ENCODE data around the gene C3orf22. TPM values are rescaled to one million over a fixed set of nuclear protein-coding genes. Genes with fewer than 3 reads are reported as not detected.

C3orf22 gene
- total RNA-seq, 1 donor = not detected

- Histone ChIP-seq H4K20me1 (ENCODE audit: insufficient read depth, low read length) (no peaks in the 10 kb centered on the region), H3K4me3 (ENCODE audit: insufficient read depth, low read length) (no peak overlapping the region), H3K9me3 (ENCODE audit: low read depth, low read length) (no peaks in the 10 kb centered on the region), H3K79me2 (ENCODE audit: insufficient read depth, low read length) (no peaks in the 10 kb centered on the region), H3K4me1 (ENCODE audit: insufficient read depth, low read length) (no peaks in the 10 kb centered on the region), H3K27ac (ENCODE audit: low read depth, low read length) (no peak overlapping the region), H3K27me3 (ENCODE audit: insufficient read depth, low read length) (peaks cover 24% of the 10 kb centered on the region), H3K4me2 (ENCODE audit: insufficient read depth, low read length) (no peak overlapping the region), H3K36me3 (ENCODE audit: insufficient read depth, low read length) (no peaks in the 10 kb centered on the region), H2AFZ (ENCODE audit: low read length) (no peak overlapping the region)
- TF ChIP-seq CTCF (IDR thresholded peaks at IDR 0.05; ENCODE audit: extremely low read depth, low read depth, low read length) = no peak
- DNase-seq (ENCODE audit: insufficient read length, low spot score, missing footprints) = peak; percentile 60
These were observed 39.0 kb downstream of the C3orf22 start for GRCh38 chr3:126519506-126520455.

GRCh38 chr3:126518779-126519177 lies 40.0 kb downstream of the C3orf22 start:
- Histone ChIP-seq H4K20me1 (ENCODE audit: insufficient read depth, low read length) (no peaks in the 10 kb centered on the region), H3K36me3 (ENCODE audit: insufficient read depth, low read length) (no peaks in the 10 kb centered on the region), H3K4me2 (ENCODE audit: insufficient read depth, low read length) (no peak overlapping the region), H3K4me1 (ENCODE audit: insufficient read depth, low read length) (no peaks in the 10 kb centered on the region), H3K27ac (ENCODE audit: low read depth, low read length) (no peak overlapping the region), H3K79me2 (ENCODE audit: insufficient read depth, low read length) (no peaks in the 10 kb centered on the region), H3K4me3 (ENCODE audit: insufficient read depth, low read length) (no peak overlapping the region), H2AFZ (ENCODE audit: low read length) (no peak overlapping the region), H3K9me3 (ENCODE audit: low read depth, low read length) (no peaks in the 10 kb centered on the region), H3K27me3 (ENCODE audit: insufficient read depth, low read length) (peaks cover 22% of the 10 kb centered on the region)
- peak; percentile 51 for DNase-seq (ENCODE audit: insufficient read length, low spot score, missing footprints)
- no peak for TF ChIP-seq CTCF (IDR thresholded peaks at IDR 0.05; ENCODE audit: extremely low read depth, low read depth, low read length)

- H3K27ac ChIP-seq (ENCODE audit: low read depth, low read length) = no peak overlapping the region
- DNase-seq (ENCODE audit: insufficient read length, low spot score, missing footprints) = peak; percentile 64
- H3K4me2 ChIP-seq (ENCODE audit: insufficient read depth, low read length) = no peak overlapping the region
- no peaks in the 10 kb centered on the region for H3K9me3 ChIP-seq (ENCODE audit: low read depth, low read length)
- H2AFZ ChIP-seq (ENCODE audit: low read length) = no peak overlapping the region
- no peaks in the 10 kb centered on the region for H3K4me1 ChIP-seq (ENCODE audit: insufficient read depth, low read length)
- no peak overlapping the region for H3K4me3 ChIP-seq (ENCODE audit: insufficient read depth, low read length)
- TF ChIP-seq CTCF (IDR thresholded peaks at IDR 0.05; ENCODE audit: extremely low read depth, low read depth, low read length) = no peak
- H3K79me2 ChIP-seq (ENCODE audit: insufficient read depth, low read length) = no peaks in the 10 kb centered on the region
- peaks cover 16% of the 10 kb centered on the region for H3K27me3 ChIP-seq (ENCODE audit: insufficient read depth, low read length)
- no peaks in the 10 kb centered on the region for H4K20me1 ChIP-seq (ENCODE audit: insufficient read depth, low read length)
- no peaks in the 10 kb centered on the region for H3K36me3 ChIP-seq (ENCODE audit: insufficient read depth, low read length)
These were observed 40.5 kb downstream of the C3orf22 start for GRCh38 chr3:126517986-126518778.
